AG04449 (cell line): ENCODE results near the gene ATP2B2.

ENCODE experiments used
- CTCF ChIA-PET: fragments of 350-600 bp; formaldehyde crosslinking; extraction: SDS; loops from one replicate; lab custom pipeline; 2021; ENCODE audit warnings: antibody characterized with exemption; lab: Yijun Ruan, JAX
- POLR2A ChIA-PET: fragments of 400-600, 350-600 bp; formaldehyde crosslinking; extraction: SDS; loops from one replicate; lab custom pipeline; 2020; ENCODE audit warnings: antibody characterized with exemption, inconsistent platforms; lab: Yijun Ruan, JAX
- DNase-seq: peaks from one replicate; pipeline ENCODE4 v3.0.0-alpha.2; 2010; ENCODE audit warnings: low read depth, low spot score
- H3K4me3 ChIP-seq: 2 replicates; pipeline ENCODE4 v1.5.1; 2011; ENCODE audit warnings: low read depth, mild to moderate bottlenecking, control low read depth, low read length
- TF ChIP-seq, protein P1 (sequence below): IDR thresholded peaks from one replicate; pipeline ENCODE4 v1.5.1; 2011; ENCODE audit warnings: mild to moderate bottlenecking, moderate library complexity, low read length, control low read depth, inconsistent platforms; ENCODE audit not compliant: insufficient read depth; ENCODE audit errors: missing control alignments

ATP2B2 gene

GRCh38 chr3:10467204-10467603, 38.2 kb downstream of the ATP2B2 start:
- ChIA-PET POLR2A (no interaction called here), CTCF (no interaction called here)
- no peak overlapping the region for H3K4me3 ChIP-seq
- TF ChIP-seq, protein P1, sequence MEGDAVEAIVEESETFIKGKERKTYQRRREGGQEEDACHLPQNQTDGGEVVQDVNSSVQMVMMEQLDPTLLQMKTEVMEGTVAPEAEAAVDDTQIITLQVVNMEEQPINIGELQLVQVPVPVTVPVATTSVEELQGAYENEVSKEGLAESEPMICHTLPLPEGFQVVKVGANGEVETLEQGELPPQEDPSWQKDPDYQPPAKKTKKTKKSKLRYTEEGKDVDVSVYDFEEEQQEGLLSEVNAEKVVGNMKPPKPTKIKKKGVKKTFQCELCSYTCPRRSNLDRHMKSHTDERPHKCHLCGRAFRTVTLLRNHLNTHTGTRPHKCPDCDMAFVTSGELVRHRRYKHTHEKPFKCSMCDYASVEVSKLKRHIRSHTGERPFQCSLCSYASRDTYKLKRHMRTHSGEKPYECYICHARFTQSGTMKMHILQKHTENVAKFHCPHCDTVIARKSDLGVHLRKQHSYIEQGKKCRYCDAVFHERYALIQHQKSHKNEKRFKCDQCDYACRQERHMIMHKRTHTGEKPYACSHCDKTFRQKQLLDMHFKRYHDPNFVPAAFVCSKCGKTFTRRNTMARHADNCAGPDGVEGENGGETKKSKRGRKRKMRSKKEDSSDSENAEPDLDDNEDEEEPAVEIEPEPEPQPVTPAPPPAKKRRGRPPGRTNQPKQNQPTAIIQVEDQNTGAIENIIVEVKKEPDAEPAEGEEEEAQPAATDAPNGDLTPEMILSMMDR = no peak
- DNase-seq = no peak

DNA sequence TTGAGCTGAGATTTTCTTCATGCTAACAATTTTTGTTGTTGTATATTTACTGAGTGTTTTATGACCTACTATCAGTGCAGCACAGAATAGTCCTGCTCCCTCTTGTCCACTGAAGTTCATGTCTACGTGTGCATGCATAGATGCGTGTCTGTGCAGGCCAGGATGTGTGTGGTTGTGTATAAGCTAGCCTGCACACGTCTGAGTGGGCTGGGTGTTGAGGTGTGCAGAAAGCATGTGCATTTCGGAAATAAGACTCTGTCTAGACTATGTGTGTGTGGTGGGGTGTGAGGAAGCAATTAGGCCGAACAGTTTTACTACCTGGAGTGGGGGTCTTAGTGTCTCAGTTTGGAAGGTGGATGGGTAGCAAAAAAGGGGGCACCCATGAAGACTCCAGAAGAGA, 39.2 kb downstream of the ATP2B2 start:
- H3K4me3 ChIP-seq = no peak overlapping the region
- CTCF ChIA-PET = interaction anchor here (1.1 kb wide), 1 partner anchor 19 kb away, joined by 3 read pairs; no protein-coding TSS in a partner anchor
- DNase-seq = no peak

DNA sequence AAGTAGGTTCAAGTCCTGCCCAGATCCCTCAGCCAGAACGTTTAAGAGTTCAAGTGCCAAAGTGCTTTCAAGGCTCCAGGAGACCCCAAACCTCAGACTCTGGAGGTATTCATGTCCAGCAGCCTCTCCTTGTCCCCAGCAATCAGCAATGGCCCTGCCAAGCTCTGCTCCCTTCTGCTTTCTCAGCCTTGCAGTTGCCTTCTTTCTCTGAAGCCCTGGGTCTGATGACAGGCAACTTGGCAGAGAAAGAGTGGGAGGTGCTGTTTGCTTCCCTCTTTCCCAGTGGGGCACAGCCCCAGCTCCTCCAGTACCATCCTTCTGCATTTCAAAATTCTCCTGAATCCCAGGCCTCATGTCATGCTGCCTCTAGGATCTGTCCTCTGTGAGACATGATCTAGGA, 40.2 kb downstream of the ATP2B2 start:
- POLR2A ChIA-PET = no interaction called here
- TF ChIP-seq, protein P1 = no peak
- CTCF ChIA-PET = interaction anchor here (1.1 kb wide), 1 partner anchor 18 kb away, joined by 3 read pairs; no protein-coding TSS in a partner anchor
- no peak for DNase-seq
- no peak overlapping the region for H3K4me3 ChIP-seq

More for the DNA sequence above, 39.2 kb downstream of the ATP2B2 start:
- TF ChIP-seq, protein P1 = no peak
- POLR2A ChIA-PET = no interaction called here

GRCh38 chr3:10463533-10464434, 41.6 kb downstream of the ATP2B2 start:
- CTCF ChIA-PET = no interaction called here
- TF ChIP-seq, protein P1 = no peak
- no peak for DNase-seq
- POLR2A ChIA-PET = no interaction called here
- no peak overlapping the region for H3K4me3 ChIP-seq

- ChIA-PET POLR2A (no interaction called here), CTCF (no interaction called here)
- no peak overlapping the region for H3K4me3 ChIP-seq
- no peak for DNase-seq
- TF ChIP-seq, protein P1 = no peak
Measured at GRCh38 chr3:10462641-10463532, 42.5 kb downstream of the ATP2B2 start.
